Measurements from ENCODE around the gene MNAT1.

DNA sequence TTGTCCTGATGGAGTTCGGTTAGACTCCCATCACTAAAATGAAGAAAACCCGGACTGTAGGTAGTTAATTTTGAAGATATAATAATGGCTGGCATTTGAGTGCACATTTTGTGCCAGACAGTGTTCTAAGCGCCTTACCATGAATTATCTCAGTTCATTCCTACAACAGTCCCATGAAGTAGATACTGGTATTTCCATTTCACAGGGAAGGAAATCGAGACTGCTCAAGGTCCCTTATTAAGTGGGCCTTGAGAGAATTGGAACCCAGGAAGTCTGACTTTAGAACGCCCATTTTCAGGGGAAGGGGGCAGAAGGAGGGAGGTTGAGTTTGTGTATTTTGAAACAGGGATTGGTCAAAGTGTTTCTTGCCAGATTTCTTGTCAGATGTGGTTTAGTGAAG is 855 bp downstream of the MNAT1 start:
- TF ChIP-seq, protein P1, sequence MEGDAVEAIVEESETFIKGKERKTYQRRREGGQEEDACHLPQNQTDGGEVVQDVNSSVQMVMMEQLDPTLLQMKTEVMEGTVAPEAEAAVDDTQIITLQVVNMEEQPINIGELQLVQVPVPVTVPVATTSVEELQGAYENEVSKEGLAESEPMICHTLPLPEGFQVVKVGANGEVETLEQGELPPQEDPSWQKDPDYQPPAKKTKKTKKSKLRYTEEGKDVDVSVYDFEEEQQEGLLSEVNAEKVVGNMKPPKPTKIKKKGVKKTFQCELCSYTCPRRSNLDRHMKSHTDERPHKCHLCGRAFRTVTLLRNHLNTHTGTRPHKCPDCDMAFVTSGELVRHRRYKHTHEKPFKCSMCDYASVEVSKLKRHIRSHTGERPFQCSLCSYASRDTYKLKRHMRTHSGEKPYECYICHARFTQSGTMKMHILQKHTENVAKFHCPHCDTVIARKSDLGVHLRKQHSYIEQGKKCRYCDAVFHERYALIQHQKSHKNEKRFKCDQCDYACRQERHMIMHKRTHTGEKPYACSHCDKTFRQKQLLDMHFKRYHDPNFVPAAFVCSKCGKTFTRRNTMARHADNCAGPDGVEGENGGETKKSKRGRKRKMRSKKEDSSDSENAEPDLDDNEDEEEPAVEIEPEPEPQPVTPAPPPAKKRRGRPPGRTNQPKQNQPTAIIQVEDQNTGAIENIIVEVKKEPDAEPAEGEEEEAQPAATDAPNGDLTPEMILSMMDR (conservative IDR thresholded peaks at IDR 0.05 in 1 of 2, IDR thresholded peaks at IDR 0.05 in 1 of 2; ENCODE audit: extremely low read depth in 1 of 2, insufficient read depth in 1 of 2, low read depth in 1 of 2, low read length in 2 of 2), result no peak
- TF ChIP-seq EZH2 (IDR thresholded peaks at IDR 0.05; ENCODE audit: borderline replicate concordance, low read length), result no peak

Data from mammary epithelial cell (primary cell).